Ishikawa (cell line): ENCODE results near the gene RAPGEF3.

Source experiments
- CEBPB ChIP-seq: IDR thresholded peaks from 2 replicates; pipeline ENCODE4 v1.6.1; 2012
- FOXM1 ChIP-seq: IDR thresholded peaks from 2 replicates; pipeline ENCODE4 v1.6.1; 2012; ENCODE audit warnings: low read depth, borderline replicate concordance
- MAX ChIP-seq: IDR thresholded peaks from 2 replicates; pipeline ENCODE4 v1.6.1; 2012
- YY1 ChIP-seq: IDR thresholded peaks from 2 replicates; pipeline ENCODE4 v1.6.1; 2012; ENCODE audit warnings: low read depth

- TF ChIP-seq MAX (no peak), CEBPB (no peak), FOXM1 (no peak), YY1 (no peak)
Observed at GRCh38 chr12:47750916-47751470, 7.7 kb downstream of the RAPGEF3 start.
